Measurements from ENCODE around the gene KRT79.

DNA sequence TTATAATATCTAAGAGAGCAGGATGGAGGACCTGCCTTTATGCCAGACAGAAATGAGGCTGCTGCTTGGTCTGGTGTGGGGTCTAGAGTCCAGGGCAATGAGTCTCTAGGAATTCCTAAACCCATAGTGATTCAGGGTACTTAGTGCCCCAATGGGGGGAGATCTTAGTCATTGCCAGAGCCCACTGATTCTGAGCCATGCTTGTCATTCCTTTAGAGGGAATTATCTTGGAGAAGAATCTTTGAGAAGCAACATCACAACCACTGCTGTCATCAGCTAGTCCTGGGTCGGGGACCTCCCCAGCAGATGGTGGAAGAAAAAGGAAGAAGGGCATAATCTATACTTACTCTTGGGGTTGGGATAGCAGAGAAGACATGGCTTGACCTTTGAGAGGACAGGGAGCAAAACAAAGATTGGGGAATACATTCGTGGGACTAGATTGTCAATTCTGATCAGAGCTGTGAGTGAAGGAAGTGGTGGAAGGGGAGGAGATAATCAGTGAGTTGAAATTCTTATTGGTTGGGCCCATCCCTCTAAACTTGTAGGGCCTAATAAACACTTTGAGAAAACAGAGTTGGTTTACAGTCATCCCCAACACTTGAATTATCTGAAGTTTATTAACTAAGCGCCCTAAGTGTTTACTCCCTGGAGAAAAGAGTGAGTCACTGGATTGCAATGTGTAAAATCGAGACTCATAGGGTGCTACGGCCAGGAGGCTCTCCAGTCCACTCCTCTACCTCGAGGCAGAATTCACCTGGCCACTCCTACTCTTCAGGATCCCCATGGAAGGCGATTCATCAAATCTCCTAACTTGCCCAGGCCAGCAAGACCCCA is 35.2 kb downstream of the KRT79 start:
- TF ChIP-seq CTCF (IDR thresholded peaks at IDR 0.05; ENCODE audit: control extremely low read depth in 1 of 3, insufficient read depth in 1 of 3, low read depth in 1 of 3, low read length in 3 of 3), result no peak
- no peak for TF ChIP-seq NRF1 (IDR thresholded peaks at IDR 0.05; ENCODE audit: low read depth, low read length)
- TF ChIP-seq POLR2AphosphoS5 (IDR thresholded peaks at IDR 0.05; ENCODE audit: low read depth, low read length), result no peak
- TF ChIP-seq SIN3A (conservative IDR thresholded peaks at IDR 0.05 in 1 of 2, IDR thresholded peaks at IDR 0.05 in 1 of 2; ENCODE audit: low read depth in 1 of 2, low read length in 2 of 2), result no peak
- no peak for TF ChIP-seq RFX5 (IDR thresholded peaks at IDR 0.05; ENCODE audit: borderline replicate concordance, low read depth, low read length)
- TF ChIP-seq CEBPB (IDR thresholded peaks at IDR 0.05; ENCODE audit: low read depth, low read length), result no peak
- no peak for TF ChIP-seq SIRT6 (IDR thresholded peaks at IDR 0.05; ENCODE audit: low read length)
- TF ChIP-seq, protein P1, sequence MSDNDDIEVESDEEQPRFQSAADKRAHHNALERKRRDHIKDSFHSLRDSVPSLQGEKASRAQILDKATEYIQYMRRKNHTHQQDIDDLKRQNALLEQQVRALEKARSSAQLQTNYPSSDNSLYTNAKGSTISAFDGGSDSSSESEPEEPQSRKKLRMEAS (IDR thresholded peaks at IDR 0.05), result no peak
- TF ChIP-seq TAF7 (optimal IDR thresholded peaks at IDR 0.05; ENCODE audit: borderline replicate concordance, low read depth, low read length), result no peak

Data from H1 (cell line).